Ascending aorta (tissue), 2 donors: ENCODE results near the gene ADTRP. TPM values are rescaled to one million over a fixed set of nuclear protein-coding genes. Genes with fewer than 3 reads are reported as not detected.

ENCODE experiments used
- DNase-seq, 2 donors: peaks; one replicate each; pipeline ENCODE4 v3.0.0-alpha.2; 2019; ENCODE audit warnings: low spot score in 2 of 2
- H3K27ac ChIP-seq, 2 donors: fragments of 200-600 bp; sonication (generic); one replicate each; pipeline ENCODE4 v1.5.1; 2016 to 2017; ENCODE audit warnings: mild to moderate bottlenecking in 1 of 2
- H3K27me3 ChIP-seq: fragments of 200-600 bp; sonication (generic); one replicate; pipeline ENCODE4 v1.5.1; 2017
- H3K36me3 ChIP-seq, 2 donors: fragments of 200-600 bp; sonication (generic); one replicate each; pipeline ENCODE4 v1.5.1; 2016
- H3K4me1 ChIP-seq, 2 donors: fragments of 200-600 bp; sonication (generic); one replicate each; pipeline ENCODE4 v1.5.1; 2016 to 2017; ENCODE audit warnings: mild to moderate bottlenecking in 1 of 2
- H3K4me3 ChIP-seq, 2 donors: fragments of 200-600 bp; sonication (generic); one replicate each; pipeline ENCODE4 v1.5.1; 2016 to 2017; ENCODE audit warnings: mild to moderate bottlenecking in 1 of 2
- H3K9me3 ChIP-seq, 2 donors: fragments of 200-600 bp; sonication (generic); one replicate each; pipeline ENCODE4 v1.5.1; 2016
- CTCF ChIP-seq, 3 experiments: fragments of 200-600 bp in 2 of 3; fragments of 450-650 bp in 1 of 3; sonication (generic) in 2 of 3; IDR thresholded peaks; one replicate each; pipeline ENCODE4 v1.5.1; 2016 to 2019; ENCODE audit warnings: antibody characterized with exemption in 3 of 3, mild to moderate bottlenecking in 1 of 3, moderate library complexity in 1 of 3
- intact Hi-C: fragments of 100-400 bp; cut with DNase I; formaldehyde crosslinking; loops from one replicate; pipeline ENCODE4 v1.15.1; 2023
- total RNA-seq: library from RNA; depleted of rRNA; stranded (reverse); fragments of >200 nt; gene quantifications from one replicate; pipeline ENCODE4 v1.1.0, GENCODE V29; 2016

ADTRP gene
- total RNA-seq, 1 donor from 2014 or later = not detected

GRCh38 chr6:11685481-11686093, 93.0 kb downstream of the ADTRP start:
- no peak for DNase-seq
- no peak for TF ChIP-seq CTCF (IDR thresholded peaks at IDR 0.05)
- Histone ChIP-seq H3K9me3 (no peaks in the 10 kb centered on the region), H3K27me3 (no peaks in the 10 kb centered on the region), H3K4me1 (no peaks in the 10 kb centered on the region), H3K36me3 (no peaks in the 10 kb centered on the region), H3K4me3 (no peak overlapping the region), H3K27ac (no peak overlapping the region)
- intact Hi-C loops = no loop called here

GRCh38 chr6:11684901-11685480, 93.6 kb downstream of the ADTRP start:
- H3K27me3 ChIP-seq = no peaks in the 10 kb centered on the region
- no peak for TF ChIP-seq CTCF (IDR thresholded peaks at IDR 0.05)
- H3K4me1 ChIP-seq = no peaks in the 10 kb centered on the region
- intact Hi-C loops = no loop called here
- no peak overlapping the region for H3K27ac ChIP-seq
- no peaks in the 10 kb centered on the region for H3K9me3 ChIP-seq
- no peak overlapping the region for H3K4me3 ChIP-seq
- no peak for DNase-seq
- H3K36me3 ChIP-seq = no peaks in the 10 kb centered on the region

- no peaks in the 10 kb centered on the region for H3K36me3 ChIP-seq
- no peak for TF ChIP-seq CTCF (IDR thresholded peaks at IDR 0.05)
- no peak overlapping the region for H3K4me3 ChIP-seq
- intact Hi-C loops = no loop called here
- DNase-seq = no peak
- no peaks in the 10 kb centered on the region for H3K9me3 ChIP-seq
- H3K27ac ChIP-seq = no peak overlapping the region
- no peaks in the 10 kb centered on the region for H3K27me3 ChIP-seq
- no peaks in the 10 kb centered on the region for H3K4me1 ChIP-seq
Measured at GRCh38 chr6:11683871-11684270, 94.7 kb downstream of the ADTRP start.

DNA sequence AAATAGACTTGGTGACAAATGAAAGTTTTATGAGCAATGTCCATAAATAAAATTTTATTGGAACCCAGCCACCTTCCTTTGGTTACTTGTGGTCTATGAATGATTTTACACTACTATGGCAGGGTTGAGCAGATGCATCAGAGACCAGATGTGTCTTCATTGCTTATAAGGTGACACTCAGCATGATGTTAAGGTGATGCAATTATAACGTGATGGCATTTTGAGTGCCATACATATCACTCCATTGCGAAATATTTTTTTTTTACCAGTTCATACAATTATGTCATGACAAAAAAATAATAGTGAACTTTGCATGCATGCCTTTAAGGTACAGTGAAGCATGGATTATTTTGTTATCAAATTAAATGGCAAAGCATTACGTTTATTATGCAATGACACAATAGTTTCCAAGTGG, 96.0 kb downstream of the ADTRP start:
- no peak for TF ChIP-seq CTCF (IDR thresholded peaks at IDR 0.05)
- DNase-seq = no peak
- Histone ChIP-seq H3K27ac (no peak overlapping the region), H3K9me3 (no peaks in the 10 kb centered on the region), H3K27me3 (no peaks in the 10 kb centered on the region), H3K4me1 (no peaks in the 10 kb centered on the region), H3K4me3 (no peak overlapping the region), H3K36me3 (no peaks in the 10 kb centered on the region)
- intact Hi-C loops = no loop called here

DNA sequence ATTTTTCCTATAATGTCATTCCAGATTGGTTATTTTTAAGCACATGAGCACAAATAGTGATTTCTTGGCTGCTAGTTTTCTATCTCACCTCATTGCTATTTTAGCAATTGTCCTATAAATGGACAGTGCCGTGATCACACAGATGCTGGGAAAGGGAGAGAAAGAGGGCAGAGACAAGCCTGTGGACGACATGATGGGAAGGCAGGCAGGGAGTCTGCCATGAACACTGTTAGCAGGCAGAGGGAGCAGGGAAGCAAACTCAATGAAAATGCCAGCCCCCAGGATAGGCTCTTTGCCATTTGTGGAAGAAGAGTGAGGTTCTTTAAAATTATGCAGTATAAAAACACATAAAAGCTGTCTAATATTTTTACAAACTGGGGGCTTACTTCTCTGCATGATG, 96.8 kb downstream of the ADTRP start:
- H3K36me3 ChIP-seq = no peaks in the 10 kb centered on the region
- intact Hi-C loops = no loop called here
- no peaks in the 10 kb centered on the region for H3K27me3 ChIP-seq
- no peaks in the 10 kb centered on the region for H3K4me1 ChIP-seq
- no peaks in the 10 kb centered on the region for H3K9me3 ChIP-seq
- TF ChIP-seq CTCF (IDR thresholded peaks at IDR 0.05) = peak in 1 of 3 experiments; percentile 22
- DNase-seq = no peak
- H3K4me3 ChIP-seq = no peak overlapping the region
- no peak overlapping the region for H3K27ac ChIP-seq
